Neural progenitor cell (in vitro differentiated cells): ENCODE results near the gene ZNF292.

Experiments
- EZH2 ChIP-seq: fragments of 200-600 bp; sonication (generic); IDR thresholded peaks from 2 replicates; pipeline ENCODE4 v1.6.1; 2017; ENCODE audit warnings: antibody characterized with exemption, mild to moderate bottlenecking, moderate library complexity
- EZH2phosphoT487 ChIP-seq: fragments of 200-600 bp; sonication (generic); IDR thresholded peaks from 2 replicates; pipeline ENCODE4 v1.6.1; 2017; ENCODE audit warnings: antibody characterized with exemption
- TF ChIP-seq, protein P1 (sequence below): fragments of 200-600 bp; sonication (generic); IDR thresholded peaks from 2 replicates; pipeline ENCODE4 v1.5.1; 2017; ENCODE audit warnings: antibody characterized with exemption, mild to moderate bottlenecking

- TF ChIP-seq EZH2: no peak
- TF ChIP-seq, protein P1, sequence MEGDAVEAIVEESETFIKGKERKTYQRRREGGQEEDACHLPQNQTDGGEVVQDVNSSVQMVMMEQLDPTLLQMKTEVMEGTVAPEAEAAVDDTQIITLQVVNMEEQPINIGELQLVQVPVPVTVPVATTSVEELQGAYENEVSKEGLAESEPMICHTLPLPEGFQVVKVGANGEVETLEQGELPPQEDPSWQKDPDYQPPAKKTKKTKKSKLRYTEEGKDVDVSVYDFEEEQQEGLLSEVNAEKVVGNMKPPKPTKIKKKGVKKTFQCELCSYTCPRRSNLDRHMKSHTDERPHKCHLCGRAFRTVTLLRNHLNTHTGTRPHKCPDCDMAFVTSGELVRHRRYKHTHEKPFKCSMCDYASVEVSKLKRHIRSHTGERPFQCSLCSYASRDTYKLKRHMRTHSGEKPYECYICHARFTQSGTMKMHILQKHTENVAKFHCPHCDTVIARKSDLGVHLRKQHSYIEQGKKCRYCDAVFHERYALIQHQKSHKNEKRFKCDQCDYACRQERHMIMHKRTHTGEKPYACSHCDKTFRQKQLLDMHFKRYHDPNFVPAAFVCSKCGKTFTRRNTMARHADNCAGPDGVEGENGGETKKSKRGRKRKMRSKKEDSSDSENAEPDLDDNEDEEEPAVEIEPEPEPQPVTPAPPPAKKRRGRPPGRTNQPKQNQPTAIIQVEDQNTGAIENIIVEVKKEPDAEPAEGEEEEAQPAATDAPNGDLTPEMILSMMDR: no peak
- no peak for TF ChIP-seq EZH2phosphoT487
Measured at GRCh38 chr6:87261534-87261933, 106.2 kb downstream of the ZNF292 start.
